Endodermal cell (in vitro differentiated cells): ENCODE results near the gene INO80C. TPM values are rescaled to one million over a fixed set of nuclear protein-coding genes. Genes with fewer than 3 reads are reported as not detected.

Experiments used
- DNase-seq: peaks from one replicate; pipeline ENCODE4 v3.0.0-alpha.2; 2017
- H3K27ac ChIP-seq: 2 replicates; pipeline ENCODE4 v1.5.1; 2013; ENCODE audit warnings: mild to moderate bottlenecking, low read depth, low read length, moderate library complexity
- H3K27me3 ChIP-seq: 2 replicates; pipeline ENCODE4 v1.6.1; 2013; ENCODE audit warnings: mild to moderate bottlenecking, low read length, moderate library complexity; ENCODE audit not compliant: insufficient read depth, control insufficient read depth, poor library complexity, severe bottlenecking
- H3K36me3 ChIP-seq: 2 replicates; pipeline ENCODE4 v1.7.0; 2013; ENCODE audit warnings: mild to moderate bottlenecking, low read length, moderate library complexity; ENCODE audit not compliant: control insufficient read depth, insufficient read depth
- H3K4me1 ChIP-seq: one replicate; pipeline ENCODE4 v1.7.0; 2013; ENCODE audit warnings: low read length; ENCODE audit not compliant: control insufficient read depth, insufficient read depth
- H3K4me3 ChIP-seq: 2 replicates; pipeline ENCODE4 v1.5.1; 2013; ENCODE audit warnings: mild to moderate bottlenecking, low read length, moderate library complexity
- H3K9ac ChIP-seq: 2 replicates; pipeline ENCODE4 v1.6.1; 2013; ENCODE audit warnings: mild to moderate bottlenecking, low read length, moderate library complexity; ENCODE audit not compliant: poor library complexity, severe bottlenecking; ENCODE audit errors: extremely low read depth
- H3K9me3 ChIP-seq: 2 replicates; pipeline ENCODE4 v1.6.1; 2013; ENCODE audit warnings: mild to moderate bottlenecking, low read length, moderate library complexity; ENCODE audit not compliant: control insufficient read depth
- H3K27ac Mint-ChIP-seq: 2 replicates; pipeline ENCODE4 v1.8.0; 2020; ENCODE audit warnings: mixed read lengths
- H3K27me3 Mint-ChIP-seq: 2 replicates; pipeline ENCODE4 v1.8.0; 2021; ENCODE audit warnings: mild to moderate bottlenecking, mixed read lengths; ENCODE audit not compliant: insufficient read depth
- H3K36me3 Mint-ChIP-seq: 2 replicates; pipeline ENCODE4 v1.8.0; 2020; ENCODE audit warnings: low read depth, mixed read lengths
- H3K4me1 Mint-ChIP-seq: 2 replicates; pipeline ENCODE4 v1.8.0; 2020; ENCODE audit warnings: mixed read lengths
- H3K4me3 Mint-ChIP-seq: 2 replicates; pipeline ENCODE4 v1.8.0; 2020; ENCODE audit warnings: mild to moderate bottlenecking, moderate library complexity, mixed read lengths
- H3K9me3 Mint-ChIP-seq: 2 replicates; pipeline ENCODE4 v1.8.0; 2020; ENCODE audit warnings: mild to moderate bottlenecking, mixed read lengths
- WGBS, 2 experiments: methylation state at CpG; one replicate each; pipeline versions ENCODE4 v1.1.5 to v1.1.7; 2013; ENCODE audit warnings: missing lambda C conversion rate in 2 of 2, mixed read lengths in 1 of 2; ENCODE audit not compliant: insufficient coverage in 1 of 2, insufficient read length in 1 of 2; 5-methylcytosine and 5-hydroxymethylcytosine counted together
- total RNA-seq, 2 donors: library from RNA; stranded (reverse); fragmentation: NEBNext Ultra II Directional in 1 of 2; extraction: Animal tissue kit (Norgen Biotek cat#: 25700) in 1 of 2; gene quantifications; 2 replicates in 1 of 2; 3 replicates in 1 of 2; pipeline ENCODE4 v1.2.1, GENCODE V29; 2021
- TF ChIP-seq, protein P1 (sequence below): fragments of 200-600 bp; sonication (generic); conservative IDR thresholded peaks from 2 replicates; pipeline ENCODE4 v1.5.0; 2021; ENCODE audit warnings: antibody characterized with exemption, mild to moderate bottlenecking

INO80C gene
- total RNA-seq, 2 donors from 2014 or later = 31.1 to 31.9 TPM

DNA sequence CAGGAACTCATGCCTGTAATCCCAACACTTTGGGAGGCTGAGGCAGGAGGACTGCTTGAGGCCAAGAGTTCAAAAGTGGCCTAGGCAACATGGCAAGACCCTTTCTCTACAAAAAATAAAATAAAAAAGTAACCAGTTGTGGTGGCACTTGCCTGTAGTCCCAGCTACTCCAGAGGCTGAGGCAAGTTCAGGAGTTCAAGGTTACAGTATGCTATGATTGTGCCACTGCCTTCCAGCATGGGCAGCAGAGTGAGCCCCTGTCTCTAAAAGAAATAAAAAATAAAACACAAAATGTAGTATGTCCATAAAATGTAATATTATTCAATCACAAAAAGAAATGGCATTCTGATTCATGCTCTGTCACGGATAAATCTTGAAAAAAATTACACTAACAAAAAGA, 11.9 kb downstream of the INO80C start:
- Histone ChIP-seq H3K27me3 (no peaks in the 10 kb centered on the region), H3K9ac (no peak overlapping the region), H3K36me3 (peaks cover 8% of the 10 kb centered on the region), H3K9me3 (no peaks in the 10 kb centered on the region), H3K4me1 (peaks cover 18% of the 10 kb centered on the region), H3K4me3 (no peak overlapping the region), H3K27ac (no peak overlapping the region)
- no peaks in the 10 kb centered on the region for H3K9me3 Mint-ChIP-seq
- no CpG with 5 or more reads among the region's 1 CpG for WGBS, 2 experiments
- H3K4me1 Mint-ChIP-seq = peaks cover 46% of the 10 kb centered on the region
- H3K4me3 Mint-ChIP-seq = no peak overlapping the region
- no peaks in the 10 kb centered on the region for H3K27me3 Mint-ChIP-seq
- TF ChIP-seq, protein P1, sequence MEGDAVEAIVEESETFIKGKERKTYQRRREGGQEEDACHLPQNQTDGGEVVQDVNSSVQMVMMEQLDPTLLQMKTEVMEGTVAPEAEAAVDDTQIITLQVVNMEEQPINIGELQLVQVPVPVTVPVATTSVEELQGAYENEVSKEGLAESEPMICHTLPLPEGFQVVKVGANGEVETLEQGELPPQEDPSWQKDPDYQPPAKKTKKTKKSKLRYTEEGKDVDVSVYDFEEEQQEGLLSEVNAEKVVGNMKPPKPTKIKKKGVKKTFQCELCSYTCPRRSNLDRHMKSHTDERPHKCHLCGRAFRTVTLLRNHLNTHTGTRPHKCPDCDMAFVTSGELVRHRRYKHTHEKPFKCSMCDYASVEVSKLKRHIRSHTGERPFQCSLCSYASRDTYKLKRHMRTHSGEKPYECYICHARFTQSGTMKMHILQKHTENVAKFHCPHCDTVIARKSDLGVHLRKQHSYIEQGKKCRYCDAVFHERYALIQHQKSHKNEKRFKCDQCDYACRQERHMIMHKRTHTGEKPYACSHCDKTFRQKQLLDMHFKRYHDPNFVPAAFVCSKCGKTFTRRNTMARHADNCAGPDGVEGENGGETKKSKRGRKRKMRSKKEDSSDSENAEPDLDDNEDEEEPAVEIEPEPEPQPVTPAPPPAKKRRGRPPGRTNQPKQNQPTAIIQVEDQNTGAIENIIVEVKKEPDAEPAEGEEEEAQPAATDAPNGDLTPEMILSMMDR = no peak
- peaks cover 18% of the 10 kb centered on the region for H3K36me3 Mint-ChIP-seq
- DNase-seq = no peak
- H3K27ac Mint-ChIP-seq = no peak overlapping the region

DNA sequence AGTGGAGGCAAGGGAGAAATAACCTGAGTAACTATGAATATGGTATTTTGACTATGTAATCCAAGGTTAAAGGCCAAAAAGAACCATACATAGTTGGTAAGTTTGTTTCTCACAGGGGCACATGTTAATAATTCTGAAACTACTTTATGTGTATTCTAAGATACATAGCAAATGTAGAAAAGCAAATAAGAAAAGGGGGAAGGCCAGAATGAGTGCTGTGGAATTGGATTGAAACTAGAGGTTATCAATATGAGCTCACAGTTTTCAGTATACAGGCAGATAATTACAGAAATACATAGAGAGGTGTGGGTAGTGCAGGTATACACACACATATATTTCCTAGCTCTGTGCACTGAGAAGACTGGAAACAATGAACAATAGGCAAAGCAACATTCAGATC, 13.7 kb downstream of the INO80C start:
- peaks cover 18% of the 10 kb centered on the region for H3K36me3 Mint-ChIP-seq
- H3K27me3 Mint-ChIP-seq = no peaks in the 10 kb centered on the region
- H3K9me3 Mint-ChIP-seq = no peaks in the 10 kb centered on the region
- Histone ChIP-seq H3K9me3 (no peaks in the 10 kb centered on the region), H3K9ac (no peak overlapping the region), H3K4me3 (no peak overlapping the region), H3K27ac (no peak overlapping the region), H3K36me3 (peaks cover 8% of the 10 kb centered on the region), H3K27me3 (no peaks in the 10 kb centered on the region), H3K4me1 (peaks cover 8% of the 10 kb centered on the region)
- peaks cover 28% of the 10 kb centered on the region for H3K4me1 Mint-ChIP-seq
- H3K4me3 Mint-ChIP-seq = no peak overlapping the region
- DNase-seq = no peak
- TF ChIP-seq, protein P1 = no peak
- H3K27ac Mint-ChIP-seq = no peak overlapping the region

DNA sequence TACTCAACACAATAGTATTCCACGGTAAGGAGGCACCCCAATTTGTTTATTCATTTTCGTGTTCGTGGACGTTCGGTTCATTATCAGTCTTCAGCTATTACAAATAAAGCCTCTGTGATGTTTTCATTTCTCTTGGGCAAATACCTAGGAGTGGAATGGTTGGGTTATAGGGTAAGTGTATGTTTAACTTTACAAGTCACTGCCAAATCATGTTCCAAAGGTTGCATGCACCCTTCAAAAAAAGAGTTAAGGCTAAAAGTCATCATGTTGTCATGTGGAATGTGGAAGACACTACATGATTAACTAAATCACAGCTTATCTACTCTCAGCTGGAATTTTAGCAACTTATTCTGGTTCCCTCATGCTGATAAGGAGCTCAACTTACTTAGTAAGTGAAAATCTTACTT, 15.8 kb downstream of the INO80C start:
- Mint-ChIP-seq H3K36me3 (peaks cover 8% of the 10 kb centered on the region), H3K4me1 (peaks cover 13% of the 10 kb centered on the region), H3K4me3 (no peak overlapping the region), H3K27me3 (no peaks in the 10 kb centered on the region), H3K9me3 (no peaks in the 10 kb centered on the region), H3K27ac (no peak overlapping the region)
- 75 to 95% methylated on average over 1 to 5 of the region's 5 CpGs for WGBS, 2 experiments
- peaks cover 8% of the 10 kb centered on the region for H3K4me1 ChIP-seq
- H3K9ac ChIP-seq = no peak overlapping the region
- no peaks in the 10 kb centered on the region for H3K9me3 ChIP-seq
- H3K36me3 ChIP-seq = peaks cover 16% of the 10 kb centered on the region
- no peak overlapping the region for H3K4me3 ChIP-seq
- no peak for DNase-seq
- TF ChIP-seq, protein P1 = no peak
- no peaks in the 10 kb centered on the region for H3K27me3 ChIP-seq
- no peak overlapping the region for H3K27ac ChIP-seq
